H1 (cell line): ENCODE results near the gene CCP110. TPM values are rescaled to one million over a fixed set of nuclear protein-coding genes. Genes with fewer than 3 reads are reported as not detected.

ENCODE experiments used
- BRCA1 ChIP-seq: IDR thresholded peaks from 2 replicates; pipeline ENCODE4 v1.6.1; 2012; ENCODE audit warnings: low read depth, low read length, improper control_type of control experiment
- CEBPB ChIP-seq: IDR thresholded peaks from 2 replicates; pipeline ENCODE4 v1.6.1; 2012; ENCODE audit warnings: low read depth, low read length
- CHD1 ChIP-seq: IDR thresholded peaks from 2 replicates; pipeline ENCODE4 v1.6.1; 2012; ENCODE audit warnings: low read depth, low read length, improper control_type of control experiment
- EGR1 ChIP-seq: IDR thresholded peaks from 2 replicates; pipeline ENCODE4 v1.6.1; 2011; ENCODE audit warnings: low read depth, low read length, borderline replicate concordance
- FOSL1 ChIP-seq: IDR thresholded peaks from 2 replicates; pipeline ENCODE4 v1.6.1; 2011; ENCODE audit warnings: mild to moderate bottlenecking, low read depth, low read length, moderate library complexity; ENCODE audit not compliant: insufficient read depth
- GABPA ChIP-seq: IDR thresholded peaks from 2 replicates; pipeline ENCODE4 v1.6.1; 2011; ENCODE audit warnings: mild to moderate bottlenecking, low read length, moderate library complexity, borderline replicate concordance; ENCODE audit not compliant: insufficient read depth
- GTF2F1 ChIP-seq: IDR thresholded peaks from 2 replicates; pipeline ENCODE4 v1.6.1; 2012; ENCODE audit warnings: low read depth, low read length, improper control_type of control experiment, borderline replicate concordance
- HDAC6 ChIP-seq: IDR thresholded peaks from one replicate; pipeline ENCODE4 v1.7.1; 2012; ENCODE audit warnings: low read depth, mild to moderate bottlenecking, inconsistent platforms, low read length, moderate library complexity
- JUN ChIP-seq: IDR thresholded peaks from 2 replicates; pipeline ENCODE4 v1.6.1; 2011; ENCODE audit warnings: low read depth, mild to moderate bottlenecking, improper control_type of control experiment, low read length
- NANOG ChIP-seq: IDR thresholded peaks from 2 replicates; pipeline ENCODE4 v1.6.1; 2011; ENCODE audit warnings: low read length, low read depth, mild to moderate bottlenecking, inconsistent platforms; ENCODE audit not compliant: insufficient read depth, poor library complexity, severe bottlenecking
- NRF1 ChIP-seq: IDR thresholded peaks from 2 replicates; pipeline ENCODE4 v1.6.1; 2011; ENCODE audit warnings: mild to moderate bottlenecking, low read depth, low read length, improper control_type of control experiment
- PHF8 ChIP-seq: fragments of 200-600 bp; sonication (generic); conservative IDR thresholded peaks from 2 replicates; pipeline ENCODE4 v1.7.1; 2012; ENCODE audit warnings: low read depth, mild to moderate bottlenecking, inconsistent platforms, low read length, moderate library complexity
- POLR2A ChIP-seq, 2 experiments: IDR thresholded peaks; 1 replicate in 1 of 2; 2 replicates in 1 of 2; pipeline ENCODE4 v1.6.1; 2011; ENCODE audit warnings: low read depth in 2 of 2, low read length in 2 of 2, mild to moderate bottlenecking in 2 of 2; ENCODE audit errors: control extremely low read depth in 1 of 2
- RAD21 ChIP-seq, 2 experiments: IDR thresholded peaks in 1 of 2; conservative IDR thresholded peaks in 1 of 2; 2 replicates each; pipeline ENCODE4 v1.6.1; 2011; ENCODE audit warnings: low read depth in 2 of 2, low read length in 2 of 2, improper control_type of control experiment in 1 of 2, inconsistent platforms in 1 of 2, mild to moderate bottlenecking in 1 of 2, moderate library complexity in 1 of 2
- SIN3A ChIP-seq, 2 experiments: IDR thresholded peaks in 1 of 2; conservative IDR thresholded peaks in 1 of 2; 2 replicates each; pipeline ENCODE4 v1.6.1; 2011 to 2012; ENCODE audit warnings: low read length in 2 of 2, improper control_type of control experiment in 1 of 2, low read depth in 1 of 2, mild to moderate bottlenecking in 1 of 2
- SIX5 ChIP-seq: IDR thresholded peaks from 2 replicates; pipeline ENCODE4 v1.6.1; 2011; ENCODE audit warnings: mild to moderate bottlenecking, low read depth, low read length
- TAF1 ChIP-seq: IDR thresholded peaks from 2 replicates; pipeline ENCODE4 v1.6.1; 2011; ENCODE audit warnings: mild to moderate bottlenecking, low read depth, low read length
- TEAD4 ChIP-seq: IDR thresholded peaks from 2 replicates; pipeline ENCODE4 v1.6.1; 2012; ENCODE audit warnings: low read depth, low read length, inconsistent platforms, mixed read lengths
- ZNF274 ChIP-seq: IDR thresholded peaks from 2 replicates; pipeline ENCODE4 v1.7.0; 2012; ENCODE audit warnings: low read length, borderline replicate concordance; ENCODE audit errors: extremely low read depth
- polyA plus RNA-seq, 7 experiments: library from polyadenylated mRNA; depleted of rRNA in 3 of 7; stranded (reverse) in 5 of 7; unstranded in 2 of 7; fragments of >200 nt in 5 of 7; fragments of 200-250 nt in 2 of 7; gene quantifications; 1 replicate in 5 of 7; 2 replicates in 1 of 7; 4 replicates in 1 of 7; pipeline versions ENCODE4 v1.2.1 to v1.2.3, GENCODE V29; 2011 to 2013; ENCODE audit warnings: missing spikeins in 2 of 7, mixed read lengths in 2 of 7
- total RNA-seq: library from RNA; stranded (reverse); fragmentation: NEBNext Ultra II Directional; extraction: Animal tissue kit (Norgen Biotek cat#: 25700); gene quantifications from 2 replicates; pipeline ENCODE4 v1.2.1, GENCODE V29; 2021
- TF ChIP-seq, protein P1 (sequence below): IDR thresholded peaks from 2 replicates; pipeline ENCODE4 v1.6.1; 2012; ENCODE audit warnings: inconsistent platforms
- TF ChIP-seq, protein P2 (sequence below), 3 experiments: IDR thresholded peaks; 1 replicate in 2 of 3; 2 replicates in 1 of 3; pipeline versions ENCODE4 v1.5.1 to v1.6.1; 2011; ENCODE audit warnings: low read length in 3 of 3, mild to moderate bottlenecking in 3 of 3, inconsistent platforms in 2 of 3, low read depth in 1 of 3, moderate library complexity in 1 of 3; ENCODE audit not compliant: insufficient read depth in 1 of 3; ENCODE audit errors: control extremely low read depth in 1 of 3

Gene CCP110
- total and polyA plus RNA-seq, 2 of the 8 experiments (the other 6 are each of a cell fraction or from before 2014, with no cell fraction given): 3.2 to 19.8 TPM

GRCh38 chr16:19555186-19555937 lies 31.6 kb downstream of the CCP110 start, which contains the start of gene VPS35L (continued):
- TF ChIP-seq NANOG: no peak
- peak; percentile 26; the same call in 1 of the 2 replicates for TF ChIP-seq TEAD4
- peak in 1 of 2 experiments; percentile 93; a peak in 3 of 4 replicates for TF ChIP-seq SIN3A (conservative IDR thresholded peaks at IDR 0.05 in 1 of 2, IDR thresholded peaks at IDR 0.05 in 1 of 2; ENCODE audit: low read depth in 1 of 2, low read length in 2 of 2)
- peak; percentile 59 for TF ChIP-seq SIX5
- 0 out of 2 replicates have a peak, but pooled peaks have one; percentile 23 for TF ChIP-seq GTF2F1
- TF ChIP-seq TAF1: peak; percentile 86
- no peak for TF ChIP-seq FOSL1
- TF ChIP-seq JUN: peak; percentile 66; the same call in 1 of the 2 replicates
- peak; percentile 35 to 45; a peak in 3 of 4 replicates for TF ChIP-seq RAD21 (IDR thresholded peaks at IDR 0.05 in 1 of 2, conservative IDR thresholded peaks at IDR 0.05 in 1 of 2; ENCODE audit: low read depth in 2 of 2, low read length in 2 of 2)
- TF ChIP-seq, protein P1, sequence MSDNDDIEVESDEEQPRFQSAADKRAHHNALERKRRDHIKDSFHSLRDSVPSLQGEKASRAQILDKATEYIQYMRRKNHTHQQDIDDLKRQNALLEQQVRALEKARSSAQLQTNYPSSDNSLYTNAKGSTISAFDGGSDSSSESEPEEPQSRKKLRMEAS: peak; percentile 81
- 0 out of 2 replicates have a peak, but pooled peaks have one; percentile 16 for TF ChIP-seq GABPA
- no peak for TF ChIP-seq ZNF274
- peak; percentile 66 to 69 for TF ChIP-seq POLR2A (IDR thresholded peaks at IDR 0.05; ENCODE audit: control extremely low read depth in 1 of 2, low read depth in 2 of 2, low read length in 2 of 2)
- TF ChIP-seq, protein P2, sequence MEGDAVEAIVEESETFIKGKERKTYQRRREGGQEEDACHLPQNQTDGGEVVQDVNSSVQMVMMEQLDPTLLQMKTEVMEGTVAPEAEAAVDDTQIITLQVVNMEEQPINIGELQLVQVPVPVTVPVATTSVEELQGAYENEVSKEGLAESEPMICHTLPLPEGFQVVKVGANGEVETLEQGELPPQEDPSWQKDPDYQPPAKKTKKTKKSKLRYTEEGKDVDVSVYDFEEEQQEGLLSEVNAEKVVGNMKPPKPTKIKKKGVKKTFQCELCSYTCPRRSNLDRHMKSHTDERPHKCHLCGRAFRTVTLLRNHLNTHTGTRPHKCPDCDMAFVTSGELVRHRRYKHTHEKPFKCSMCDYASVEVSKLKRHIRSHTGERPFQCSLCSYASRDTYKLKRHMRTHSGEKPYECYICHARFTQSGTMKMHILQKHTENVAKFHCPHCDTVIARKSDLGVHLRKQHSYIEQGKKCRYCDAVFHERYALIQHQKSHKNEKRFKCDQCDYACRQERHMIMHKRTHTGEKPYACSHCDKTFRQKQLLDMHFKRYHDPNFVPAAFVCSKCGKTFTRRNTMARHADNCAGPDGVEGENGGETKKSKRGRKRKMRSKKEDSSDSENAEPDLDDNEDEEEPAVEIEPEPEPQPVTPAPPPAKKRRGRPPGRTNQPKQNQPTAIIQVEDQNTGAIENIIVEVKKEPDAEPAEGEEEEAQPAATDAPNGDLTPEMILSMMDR (IDR thresholded peaks at IDR 0.05; ENCODE audit: control extremely low read depth in 1 of 3, insufficient read depth in 1 of 3, low read depth in 1 of 3, low read length in 3 of 3): peak; percentile 82 to 90 (median 84)
- 0 out of 2 replicates have a peak, but pooled peaks have one; percentile 27 for TF ChIP-seq CEBPB
- TF ChIP-seq CHD1: no peak
- no peak for TF ChIP-seq NRF1
- TF ChIP-seq PHF8: peak; percentile 89; the same call in 1 of the 2 replicates
- TF ChIP-seq EGR1: no peak
- no peak; the same call in 1 of the 2 replicates for TF ChIP-seq BRCA1
- TF ChIP-seq HDAC6: no peak
